Stimulated activated CD8-positive, alpha-beta memory T cell treated with anti-CD3 and anti-CD28 coated beads, Interleukin-12 subunit alpha, Interleukin-12 subunit beta, amount 100 ng/mL, for 24 hours (primary cell): ENCODE results near the gene PLEKHM3.
"Not testable (repeated sequence)": the region's sequence is repeated elsewhere in the genome, so short reads cannot be mapped to it uniquely, and the experiment has no call there.

ENCODE experiments used
- DNase-seq: peaks from one replicate; pipeline ENCODE4 v3.0.0-alpha.2; 2020; ENCODE audit errors: extremely low read depth

The PLEKHM3 gene

GRCh38 chr2:207825045-207825954, 200.0 kb downstream of the PLEKHM3 start:
- DNase-seq, result no peak

DNA sequence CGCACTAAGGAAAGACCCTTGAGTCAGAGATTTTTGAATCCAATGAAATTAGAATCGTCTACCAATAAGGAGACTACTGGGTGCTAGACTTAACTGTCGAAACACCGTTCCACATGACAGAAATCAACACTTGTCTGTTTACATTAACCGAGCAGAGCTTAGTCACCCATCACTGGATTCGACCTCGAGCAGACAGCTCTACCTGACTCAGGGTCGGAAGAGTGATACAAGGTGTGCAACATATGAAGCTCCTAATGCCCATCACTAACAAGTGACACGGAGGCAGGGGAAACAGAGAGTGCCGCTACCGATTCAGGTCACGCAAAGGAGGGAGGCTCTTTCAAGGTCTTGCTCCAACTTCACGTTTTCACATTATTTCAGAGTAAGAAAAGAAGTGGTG, 201.5 kb downstream of the PLEKHM3 start:
- no peak for DNase-seq

DNA sequence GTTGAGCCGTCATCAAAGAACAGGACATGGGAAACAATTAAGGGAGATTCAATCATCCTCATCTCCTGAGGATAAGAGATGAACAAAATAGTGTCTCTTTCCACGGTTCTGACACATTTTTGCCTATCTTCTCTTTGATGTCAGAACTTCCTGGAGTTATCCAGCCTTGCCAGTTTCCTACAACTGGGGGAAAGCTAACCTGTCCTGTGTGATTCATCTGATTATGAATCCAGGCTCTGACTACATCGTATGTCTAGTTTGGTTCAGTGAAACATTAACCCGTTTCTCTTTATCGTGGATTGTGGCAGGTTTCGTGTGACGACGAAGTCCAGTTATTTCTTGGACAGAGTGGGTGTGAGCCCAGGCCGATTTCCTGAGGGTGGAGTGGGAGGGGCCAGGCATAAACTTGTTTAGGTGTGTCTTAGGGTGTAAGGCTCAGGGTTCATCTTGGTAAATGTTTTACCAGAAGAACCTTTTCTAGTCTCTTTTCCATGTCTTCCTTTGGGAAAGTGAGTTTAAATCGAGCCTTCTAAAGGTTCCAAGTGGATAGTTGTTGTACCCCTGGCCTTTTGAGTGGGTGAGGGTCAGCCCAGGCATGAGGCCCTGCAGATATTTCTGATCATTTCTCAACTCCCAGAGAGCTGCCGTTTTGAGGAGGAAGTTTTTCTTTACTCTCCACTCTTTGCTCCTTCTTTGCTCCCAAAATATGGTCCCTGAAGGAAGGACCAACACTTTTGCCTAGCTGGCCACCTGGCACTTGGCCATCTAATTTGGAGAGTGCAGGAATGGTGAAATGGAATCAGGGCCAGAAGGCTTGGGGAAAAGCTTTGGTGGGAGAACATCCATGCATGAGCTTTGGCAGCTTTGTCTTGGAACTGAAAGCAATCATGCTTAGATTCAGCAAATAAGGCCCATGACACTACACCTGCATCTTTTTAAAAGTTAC, 205.2 kb downstream of the PLEKHM3 start:
- no peak for DNase-seq

GRCh38 chr2:207819021-207819797, 206.1 kb downstream of the PLEKHM3 start:
- no peak for DNase-seq

- DNase-seq, result no peak
Measured at GRCh38 chr2:207816546-207816945, 208.8 kb downstream of the PLEKHM3 start.

DNA sequence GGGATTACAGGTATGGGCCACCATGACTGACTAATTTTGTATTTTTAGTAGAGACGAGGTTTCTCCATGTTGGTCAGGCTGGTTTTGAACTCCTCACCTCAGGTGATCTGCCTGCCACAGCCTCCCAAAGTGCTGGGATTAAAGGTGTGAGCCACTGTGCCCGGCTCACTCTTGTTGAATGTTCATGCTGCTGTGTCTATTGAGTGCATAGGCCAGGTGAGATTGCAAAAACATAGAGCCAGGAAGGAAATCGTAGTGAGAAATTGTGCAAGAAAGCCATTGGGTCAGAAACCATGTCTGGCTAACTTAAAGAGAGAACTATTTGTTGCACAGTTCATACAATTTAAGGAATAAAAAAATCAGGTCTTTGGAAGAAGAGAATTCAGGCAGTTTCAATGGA, 210.1 kb downstream of the PLEKHM3 start:
- no peak for DNase-seq

GRCh38 chr2:207813942-207814341, 211.4 kb downstream of the PLEKHM3 start:
- no peak for DNase-seq

DNA sequence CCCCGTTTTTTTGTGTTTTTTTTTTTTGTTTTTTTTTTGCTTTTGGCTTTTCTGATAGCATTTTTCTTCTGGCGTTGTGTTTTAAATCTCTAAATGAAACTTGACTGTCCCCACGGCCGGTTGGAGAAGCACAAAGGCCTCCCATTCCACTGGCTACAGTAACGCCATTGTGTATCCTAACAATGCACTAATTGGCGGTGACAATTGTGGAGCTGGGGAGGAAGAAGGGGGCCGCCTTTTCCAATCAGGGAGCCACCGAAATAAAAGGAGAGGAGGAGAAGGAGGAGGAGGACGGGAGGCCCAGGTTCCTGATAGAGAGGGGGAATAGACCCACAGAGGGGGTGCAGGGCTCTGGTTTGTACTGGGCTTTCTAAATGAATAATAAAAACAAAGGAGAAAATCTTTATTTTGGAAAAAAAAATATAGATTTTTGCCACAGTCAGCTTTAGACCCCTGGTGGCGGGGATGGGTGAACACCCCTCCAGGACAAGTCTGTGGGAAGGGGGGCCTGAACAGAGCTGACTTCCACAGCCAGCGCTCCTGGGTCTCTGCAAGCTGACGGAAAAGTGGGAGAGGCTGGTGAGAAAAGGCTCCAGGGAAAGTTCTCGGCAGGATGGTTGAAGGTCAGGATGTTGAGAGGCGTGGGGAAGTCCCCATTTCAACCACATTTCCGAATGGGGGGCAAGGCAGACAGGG, 212.0 kb downstream of the PLEKHM3 start:
- no peak for DNase-seq

DNA sequence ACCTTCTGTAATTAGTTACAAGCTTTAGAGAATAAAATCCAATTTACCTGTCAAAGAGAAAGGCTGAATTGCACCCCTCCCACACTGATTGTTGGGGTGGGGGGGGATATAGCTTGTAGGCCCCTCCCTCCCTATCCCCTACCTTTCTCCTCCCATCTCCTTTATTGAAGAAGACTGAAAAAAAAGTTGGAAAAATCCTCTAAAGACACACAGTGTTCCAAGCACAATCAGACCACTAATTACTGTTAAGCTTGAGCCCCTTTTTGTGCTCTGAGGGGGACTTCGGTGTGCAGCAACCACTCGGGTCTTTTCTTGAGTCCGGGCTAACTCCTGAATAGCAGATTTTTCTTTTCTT, 212.6 kb downstream of the PLEKHM3 start:
- DNase-seq, result no peak

- no peak for DNase-seq
Measured at GRCh38 chr2:207812058-207812725, 213.1 kb downstream of the PLEKHM3 start.

- DNase-seq, result not testable (repeated sequence)
Measured at GRCh38 chr2:207811658-207812057, 213.7 kb downstream of the PLEKHM3 start.

GRCh38 chr2:207810200-207810788, 215.0 kb downstream of the PLEKHM3 start:
- DNase-seq, result no peak

DNA sequence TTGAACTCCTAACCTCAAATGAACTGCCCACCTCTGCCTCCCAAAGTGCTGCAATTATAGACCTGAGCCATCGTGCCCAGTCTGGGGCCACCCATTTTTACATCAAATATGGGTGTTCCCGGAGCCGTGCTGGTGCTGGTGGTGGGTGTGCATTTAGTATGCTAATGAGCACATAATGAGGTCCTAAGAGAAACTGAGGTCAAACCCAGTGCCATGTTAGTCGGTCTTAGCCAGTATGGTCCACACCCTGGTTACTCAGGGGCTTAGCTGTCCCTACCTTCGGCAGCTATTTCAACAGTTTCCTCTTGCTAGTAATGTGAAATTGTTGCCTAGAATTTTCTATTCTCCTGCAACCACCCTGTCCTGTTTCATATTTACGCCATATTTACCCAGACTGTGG, 217.2 kb downstream of the PLEKHM3 start:
- no peak for DNase-seq

DNA sequence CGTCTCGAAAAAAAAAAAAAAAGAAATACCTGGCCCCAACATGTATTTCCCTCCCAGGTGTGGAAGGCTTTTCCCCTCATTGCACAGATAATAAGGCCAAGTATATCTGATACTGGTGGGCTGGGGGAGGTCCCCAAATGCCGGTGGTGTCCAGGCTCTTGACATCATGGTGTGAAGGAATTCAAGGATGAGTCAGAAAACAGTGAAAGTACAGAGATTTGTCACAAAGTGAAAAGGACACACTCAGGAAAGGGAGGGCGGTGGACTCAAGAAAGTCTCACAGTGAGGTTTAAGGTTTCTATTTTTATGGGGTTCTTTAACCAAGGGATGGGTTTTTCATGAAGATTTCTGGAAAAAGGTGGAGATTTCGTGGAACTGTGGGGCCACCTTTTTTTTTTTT, 217.8 kb downstream of the PLEKHM3 start:
- no peak for DNase-seq

GRCh38 chr2:207805566-207806226, 219.6 kb downstream of the PLEKHM3 start:
- DNase-seq, result no peak

GRCh38 chr2:207802650-207803049, 222.7 kb downstream of the PLEKHM3 start:
- DNase-seq, result no peak

GRCh38 chr2:207801259-207801658, 224.1 kb downstream of the PLEKHM3 start:
- DNase-seq, result no peak

- no peak for DNase-seq
Measured at GRCh38 chr2:207796585-207797350, 228.6 kb downstream of the PLEKHM3 start.

DNA sequence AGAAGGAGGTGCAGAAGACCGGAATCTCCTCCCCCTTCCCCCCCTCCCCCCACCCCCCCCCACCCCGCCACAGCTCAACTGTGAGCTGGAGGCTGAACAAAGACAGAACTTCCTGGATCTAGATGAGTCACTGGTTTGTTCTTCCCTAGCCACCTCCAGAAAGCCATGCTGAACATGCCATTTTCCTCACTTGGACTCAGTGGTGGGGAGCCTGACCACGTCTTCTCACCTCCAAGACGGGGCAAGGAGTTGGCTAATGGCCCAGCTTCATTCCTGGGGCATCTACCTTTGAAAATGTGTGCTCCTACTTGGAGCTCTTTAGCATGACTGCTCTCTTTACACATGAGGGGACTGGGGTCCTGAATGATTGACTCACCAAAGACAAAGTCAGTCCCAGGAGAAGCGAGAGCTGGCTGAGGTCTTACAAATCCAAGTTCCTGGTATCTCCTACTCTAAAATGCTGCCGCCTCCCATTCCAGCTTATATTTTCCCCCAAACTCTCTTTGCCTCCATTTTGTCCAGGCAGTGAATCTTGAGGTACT, 233.0 kb downstream of the PLEKHM3 start:
- DNase-seq, result no peak
